HEK293 (cell line): ENCODE results near the gene PLCB3.
A peak's percentile ranks its signal among the peaks of the same experiment; 100 is the strongest.

Experiments
- CTCF ChIA-PET: fragments of 350-600 bp; formaldehyde crosslinking; extraction: SDS; loops from one replicate; lab custom pipeline; 2021; ENCODE audit warnings: antibody characterized with exemption; lab: Yijun Ruan, JAX
- POLR2A ChIA-PET: fragments of 300-600 bp; formaldehyde crosslinking; extraction: SDS; loops from one replicate; lab custom pipeline; 2020; ENCODE audit warnings: antibody characterized with exemption, inconsistent platforms; lab: Yijun Ruan, JAX
- H3K27ac ChIP-seq: fragments of 200-500 bp; sonication (Bioruptor generic); 2 replicates; pipeline ENCODE4 v1.5.1; 2014; ENCODE audit warnings: low read depth, low read length, control low read depth, inconsistent platforms; ENCODE audit errors: extremely low read depth
- H3K36me3 ChIP-seq, 2 experiments: fragments of 200-500 bp in 1 of 2; sonication (Bioruptor generic) in 1 of 2; 1 replicate in 1 of 2; 2 replicates in 1 of 2; pipeline ENCODE4 v1.5.1; 2014 to 2017; ENCODE audit warnings: inconsistent platforms in 2 of 2, low read length in 2 of 2; ENCODE audit not compliant: control insufficient read depth in 2 of 2, insufficient read depth in 1 of 2
- H3K4me1 ChIP-seq: fragments of 200-500 bp; sonication (Bioruptor generic); 2 replicates; pipeline ENCODE4 v1.5.1; 2014; ENCODE audit warnings: mild to moderate bottlenecking, low read length, inconsistent platforms; ENCODE audit not compliant: control insufficient read depth, insufficient read depth
- H3K4me3 ChIP-seq: 2 replicates; pipeline ENCODE4 v1.5.1; 2011; ENCODE audit warnings: low read depth, mild to moderate bottlenecking, control low read depth, low read length, moderate library complexity
- H3K9me3 ChIP-seq: fragments of 200-500 bp; sonication (Bioruptor generic); 2 replicates; pipeline ENCODE4 v1.5.1; 2014; ENCODE audit warnings: low read depth, low read length, inconsistent platforms; ENCODE audit not compliant: control insufficient read depth, insufficient read depth
- BCL11B ChIP-seq: fragments of 450-650 bp; formaldehyde crosslinking; IDR thresholded peaks from 2 replicates; pipeline ENCODE4 v1.5.1; 2016; ENCODE audit warnings: low read depth, missing biosample characterization, missing genetic modification characterization
- BCL6B ChIP-seq: fragments of 450-650 bp; formaldehyde crosslinking; IDR thresholded peaks from 2 replicates; pipeline ENCODE4 v1.5.1; 2017; ENCODE audit warnings: missing biosample characterization, missing genetic modification characterization
- GFI1B ChIP-seq: fragments of 450-650 bp; formaldehyde crosslinking; IDR thresholded peaks from 2 replicates; pipeline ENCODE4 v1.5.1; 2016; ENCODE audit warnings: missing biosample characterization, missing genetic modification characterization
- GLI2 ChIP-seq: fragments of 450-650 bp; formaldehyde crosslinking; IDR thresholded peaks from 2 replicates; pipeline ENCODE4; 2017; ENCODE audit warnings: missing biosample characterization, missing genetic modification characterization, low read depth, borderline replicate concordance
- KLF1 ChIP-seq: fragments of 450-650 bp; formaldehyde crosslinking; IDR thresholded peaks from 2 replicates; pipeline ENCODE4 v1.5.1; 2016; ENCODE audit warnings: missing biosample characterization, missing genetic modification characterization
- MEIS1 ChIP-seq: sonication (generic); formaldehyde crosslinking; IDR thresholded peaks from 2 replicates; pipeline ENCODE4 v1.8.1; 2022; ENCODE audit warnings: missing genetic modification reagents, mild to moderate bottlenecking, borderline replicate concordance
- SETDB1 ChIP-seq: IDR thresholded peaks from one replicate; pipeline ENCODE4 v1.6.1; 2017; ENCODE audit warnings: mild to moderate bottlenecking, low read length, moderate library complexity, mixed read lengths; ENCODE audit not compliant: insufficient read length
- SP7 ChIP-seq: fragments of 450-650 bp; formaldehyde crosslinking; IDR thresholded peaks from 2 replicates; pipeline ENCODE4 v1.5.1; 2016; ENCODE audit warnings: missing biosample characterization, missing genetic modification characterization
- WT1 ChIP-seq: fragments of 450-650 bp; formaldehyde crosslinking; IDR thresholded peaks from 2 replicates; pipeline ENCODE4 v1.5.1; 2016; ENCODE audit warnings: missing biosample characterization, missing genetic modification characterization
- ZBTB1 ChIP-seq: fragments of 450-650 bp; formaldehyde crosslinking; IDR thresholded peaks from 2 replicates; pipeline ENCODE4 v1.5.1; 2016; ENCODE audit warnings: missing biosample characterization, missing genetic modification characterization
- ZBTB17 ChIP-seq: fragments of 450-650 bp; formaldehyde crosslinking; IDR thresholded peaks from 2 replicates; pipeline ENCODE4 v1.5.1; 2016; ENCODE audit warnings: missing biosample characterization, missing genetic modification characterization
- ZBTB20 ChIP-seq: fragments of 450-650 bp; formaldehyde crosslinking; IDR thresholded peaks from 2 replicates; pipeline ENCODE4 v1.5.1; 2016; ENCODE audit warnings: missing biosample characterization, missing genetic modification characterization
- ZBTB21 ChIP-seq: fragments of 450-650 bp; formaldehyde crosslinking; IDR thresholded peaks from 2 replicates; pipeline ENCODE4 v1.5.1; 2017; ENCODE audit warnings: missing biosample characterization, missing genetic modification characterization
- ZBTB7A ChIP-seq: fragments of 450-650 bp; formaldehyde crosslinking; IDR thresholded peaks from 2 replicates; pipeline ENCODE4 v1.5.1; 2016; ENCODE audit warnings: low read depth, missing biosample characterization, missing genetic modification characterization
- ZFHX2 ChIP-seq: fragments of 450-650 bp; formaldehyde crosslinking; conservative IDR thresholded peaks from 2 replicates; pipeline ENCODE4 v1.5.1; 2016; ENCODE audit warnings: missing biosample characterization, missing genetic modification characterization
- ZFP37 ChIP-seq: fragments of 450-650 bp; formaldehyde crosslinking; IDR thresholded peaks from 2 replicates; pipeline ENCODE4 v1.5.1; 2016; ENCODE audit warnings: missing biosample characterization, missing genetic modification characterization
- ZFP41 ChIP-seq: fragments of 450-650 bp; formaldehyde crosslinking; IDR thresholded peaks from 2 replicates; pipeline ENCODE4 v1.5.1; 2016; ENCODE audit warnings: missing biosample characterization, missing genetic modification characterization, borderline replicate concordance
- ZNF280C ChIP-seq: fragments of 450-650 bp; formaldehyde crosslinking; IDR thresholded peaks from 2 replicates; pipeline ENCODE4 v1.5.1; 2016; ENCODE audit warnings: missing biosample characterization, missing genetic modification characterization
- ZNF404 ChIP-seq: fragments of 450-650 bp; formaldehyde crosslinking; IDR thresholded peaks from 2 replicates; pipeline ENCODE4 v1.5.1; 2017; ENCODE audit warnings: missing biosample characterization, missing genetic modification characterization
- ZNF48 ChIP-seq: fragments of 450-650 bp; formaldehyde crosslinking; IDR thresholded peaks from 2 replicates; pipeline ENCODE4 v1.5.1; 2016; ENCODE audit warnings: missing biosample characterization, missing genetic modification characterization
- ZNF560 ChIP-seq: fragments of 450-650 bp; formaldehyde crosslinking; IDR thresholded peaks from 2 replicates; pipeline ENCODE4 v1.5.1; 2017; ENCODE audit warnings: missing biosample characterization, missing genetic modification characterization, borderline replicate concordance
- ZNF629 ChIP-seq: fragments of 450-650 bp; formaldehyde crosslinking; IDR thresholded peaks from 2 replicates; pipeline ENCODE4 v1.5.1; 2017; ENCODE audit warnings: missing biosample characterization, missing genetic modification characterization
- ZNF664 ChIP-seq: fragments of 450-650 bp; formaldehyde crosslinking; IDR thresholded peaks from 2 replicates; pipeline ENCODE4 v1.5.1; 2016; ENCODE audit warnings: missing biosample characterization, missing genetic modification characterization
- ZNF677 ChIP-seq: fragments of 450-650 bp; IDR thresholded peaks from 2 replicates; pipeline ENCODE4 v1.5.0; 2018; ENCODE audit warnings: missing biosample characterization, mild to moderate bottlenecking, missing genetic modification characterization, moderate library complexity
- ZNF776 ChIP-seq: fragments of 450-650 bp; formaldehyde crosslinking; IDR thresholded peaks from 2 replicates; pipeline ENCODE4 v1.5.0; 2017; ENCODE audit warnings: missing biosample characterization, missing genetic modification characterization, borderline replicate concordance
- ZNF777 ChIP-seq: fragments of 450-650 bp; formaldehyde crosslinking; IDR thresholded peaks from 2 replicates; pipeline ENCODE4 v1.5.1; 2017; ENCODE audit warnings: missing biosample characterization, missing genetic modification characterization, borderline replicate concordance
- ZSCAN18 ChIP-seq: fragments of 450-650 bp; formaldehyde crosslinking; IDR thresholded peaks from 2 replicates; pipeline ENCODE4 v1.5.1; 2016; ENCODE audit warnings: missing biosample characterization, missing genetic modification characterization
- ZSCAN5A ChIP-seq: fragments of 450-650 bp; formaldehyde crosslinking; IDR thresholded peaks from 2 replicates; pipeline ENCODE4 v1.5.1; 2016; ENCODE audit warnings: missing biosample characterization, missing genetic modification characterization

PLCB3 gene

GRCh38 chr11:64254326-64254725 lies 3.0 kb downstream of the PLCB3 start:
- CTCF ChIA-PET = interaction anchor here (1.9 kb wide), 1 partner anchor 8 kb away, joined by 5 read pairs; the partner anchor contains the start of gene PPP1R14B
- TF ChIP-seq ZBTB1 (tag by site-specific recombination) (no peak), SP7 (tag by site-specific recombination) (no peak), KLF1 (tag by site-specific recombination) (no peak), ZFHX2 (tag by site-specific recombination) (no peak), ZNF560 (tag by site-specific recombination) (no peak), ZNF677 (tag by site-specific recombination) (no peak), ZNF776 (tag by site-specific recombination) (no peak), ZNF404 (tag by site-specific recombination) (no peak), ZBTB21 (tag by site-specific recombination) (no peak), WT1 (tag by site-specific recombination) (no peak), ZNF280C (tag by site-specific recombination) (no peak), ZBTB20 (tag by site-specific recombination) (no peak), SETDB1 (no peak), ZNF777 (tag by site-specific recombination) (no peak), BCL6B (tag by site-specific recombination) (no peak), ZNF664 (tag by site-specific recombination) (no peak), GLI2 (tag by site-specific recombination) (no peak), ZNF629 (tag by site-specific recombination) (no peak), GFI1B (tag by site-specific recombination) (no peak)
- TF ChIP-seq, all 188 proteins: peak for 0
- POLR2A ChIA-PET = interaction anchor here (1.0 to 1.6 kb wide), 4 partner anchors 13 to 69 kb away, joined by 3 to 4 read pairs (median 3); partner anchors contain the start of genes FKBP2 and STIP1
- Histone ChIP-seq H3K27ac (no peak overlapping the region), H3K4me1 (peaks cover 10% of the 10 kb centered on the region), H3K9me3 (no peaks in the 10 kb centered on the region), H3K36me3 (peaks cover 0 to 41% of the 10 kb centered on the region in 2 experiments; a peak in 2 of 3 replicates), H3K4me3 (no peak overlapping the region)

GRCh38 chr11:64255135-64256128 lies 4.1 kb downstream of the PLCB3 start:
- POLR2A ChIA-PET = interaction anchor here (0.9 to 1.6 kb wide), 6 partner anchors 11 to 16 kb away, joined by 3 to 6 read pairs (median 3); no protein-coding TSS in a partner anchor
- no peak overlapping the region for H3K4me3 ChIP-seq
- H3K36me3 ChIP-seq = peaks cover 0 to 52% of the 10 kb centered on the region in 2 experiments; a peak in 2 of 3 replicates
- no peak overlapping the region for H3K27ac ChIP-seq
- H3K4me1 ChIP-seq = peaks cover 10% of the 10 kb centered on the region
- CTCF ChIA-PET = interaction anchor here (0.6 to 1.9 kb wide), 9 partner anchors 9 to 1967 kb away, joined by 3 to 5 read pairs (median 3); partner anchors contain the start of gene PPP1R14B
- H3K9me3 ChIP-seq = no peaks in the 10 kb centered on the region
- no peak for TF ChIP-seq MEIS1 (CRISPR knock-in tag)
- TF ChIP-seq ZSCAN5A (tag by site-specific recombination) = no peak
- no peak for TF ChIP-seq ZFP37 (tag by site-specific recombination)
- TF ChIP-seq ZBTB17 (tag by site-specific recombination) = no peak
- peak; percentile 74; the same call in 1 of the 2 replicates for TF ChIP-seq BCL11B (tag by site-specific recombination)
- peak; percentile 96 for TF ChIP-seq KLF1 (tag by site-specific recombination)
- TF ChIP-seq ZBTB21 (tag by site-specific recombination) = no peak
- TF ChIP-seq ZFP41 = no peak
- TF ChIP-seq ZSCAN18 (tag by site-specific recombination) = no peak
- TF ChIP-seq ZNF48 = no peak
- no peak for TF ChIP-seq ZBTB7A (tag by site-specific recombination)
